ENCODE results near the gene CENPB.

The CENPB gene

GRCh38 chr20:3745686-3746173, 40.8 kb downstream of the CENPB start:
- DNase-seq = no peak

DNA sequence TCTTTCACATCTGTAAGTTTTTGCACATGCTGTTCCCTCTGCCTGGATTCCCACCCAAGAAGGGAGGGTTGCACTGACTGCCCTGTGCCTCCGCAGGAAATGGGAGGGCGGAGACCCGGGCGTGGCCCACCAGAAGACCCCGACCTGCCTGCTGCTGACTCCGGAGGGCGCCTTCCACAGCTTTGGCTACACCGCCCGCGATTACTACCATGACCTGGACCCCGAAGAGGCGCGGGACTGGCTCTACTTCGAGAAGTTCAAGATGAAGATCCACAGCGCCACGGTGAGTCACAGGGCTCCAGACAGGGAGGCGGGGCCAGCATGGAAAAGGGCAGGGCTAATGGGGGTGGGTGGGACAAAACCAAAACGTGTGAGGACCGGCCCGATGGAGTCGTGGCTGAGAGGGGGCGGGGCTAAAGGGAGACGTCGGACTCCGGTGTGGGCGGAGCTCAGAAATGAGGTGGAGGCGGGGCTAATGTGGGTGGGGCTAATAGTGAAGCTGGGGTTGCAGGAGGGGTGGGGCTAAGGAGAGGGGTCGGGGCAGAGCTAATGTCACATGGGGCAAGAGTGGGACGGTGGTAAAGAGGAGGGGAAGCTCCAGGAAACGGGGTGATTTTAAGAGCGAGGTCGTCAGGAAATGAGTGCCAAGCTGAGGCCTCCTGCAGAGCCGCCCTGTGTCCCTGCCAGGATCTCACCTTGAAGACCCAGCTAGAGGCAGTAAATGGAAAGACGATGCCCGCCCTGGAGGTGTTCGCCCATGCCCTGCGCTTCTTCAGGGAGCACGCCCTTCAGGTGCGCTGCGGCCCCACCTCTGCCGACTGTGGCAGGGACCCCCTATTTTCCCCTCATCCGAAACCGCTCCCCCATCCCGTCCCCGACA, 41.5 kb downstream of the CENPB start:
- peak; percentile 90 for DNase-seq

DNA sequence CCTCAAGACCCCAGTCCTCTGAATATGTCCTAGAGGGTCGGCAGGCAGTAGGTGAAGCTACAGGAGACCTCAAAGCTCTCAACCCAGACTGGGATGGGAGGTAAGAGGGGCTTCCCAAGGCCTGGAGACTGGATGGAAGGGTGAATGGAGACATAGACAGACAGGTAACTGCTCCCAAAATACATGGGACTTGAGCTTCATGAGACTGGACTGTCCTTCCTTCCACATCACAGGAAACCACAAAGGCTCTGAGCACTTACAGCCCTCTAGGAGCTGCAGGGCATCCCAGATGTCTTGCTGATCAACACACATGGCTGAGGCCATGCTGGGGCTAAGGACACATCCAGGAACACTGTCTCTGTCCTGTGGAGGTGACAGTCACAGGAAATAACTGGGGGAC, 42.5 kb downstream of the CENPB start:
- DNase-seq = no peak

GRCh38 chr20:3743251-3743650, 43.3 kb downstream of the CENPB start:
- DNase-seq = no peak

DNA sequence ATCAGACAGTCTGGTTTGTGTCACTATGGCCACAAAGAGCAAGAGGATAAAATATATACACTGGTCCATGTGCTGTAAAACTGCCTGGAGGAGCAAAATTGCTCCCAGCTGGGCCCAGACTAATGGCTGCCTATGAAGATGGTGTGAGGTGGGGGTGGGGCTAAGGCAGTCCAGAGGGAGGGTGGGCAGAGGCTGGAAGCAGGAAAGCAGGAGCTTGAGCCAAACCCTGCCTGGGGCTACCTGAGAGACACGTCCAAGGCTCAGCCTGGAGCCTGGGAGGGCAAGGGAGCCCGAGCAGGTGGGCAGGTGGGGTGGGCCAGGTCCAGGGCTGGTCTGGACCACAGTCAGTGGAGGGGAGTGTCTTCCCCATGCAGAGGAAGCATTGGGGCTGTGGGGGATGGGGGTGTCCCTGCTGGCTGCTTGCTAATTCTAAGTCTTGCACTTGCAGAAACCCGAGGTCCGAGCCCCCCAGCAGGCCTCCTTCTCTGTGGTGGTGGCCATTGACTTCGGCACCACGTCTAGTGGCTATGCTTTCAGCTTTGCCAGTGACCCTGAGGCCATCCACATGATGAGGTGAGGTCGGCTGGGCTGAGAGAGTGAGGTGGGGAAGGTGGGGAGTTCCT, 44.6 kb downstream of the CENPB start:
- no peak for DNase-seq

DNA sequence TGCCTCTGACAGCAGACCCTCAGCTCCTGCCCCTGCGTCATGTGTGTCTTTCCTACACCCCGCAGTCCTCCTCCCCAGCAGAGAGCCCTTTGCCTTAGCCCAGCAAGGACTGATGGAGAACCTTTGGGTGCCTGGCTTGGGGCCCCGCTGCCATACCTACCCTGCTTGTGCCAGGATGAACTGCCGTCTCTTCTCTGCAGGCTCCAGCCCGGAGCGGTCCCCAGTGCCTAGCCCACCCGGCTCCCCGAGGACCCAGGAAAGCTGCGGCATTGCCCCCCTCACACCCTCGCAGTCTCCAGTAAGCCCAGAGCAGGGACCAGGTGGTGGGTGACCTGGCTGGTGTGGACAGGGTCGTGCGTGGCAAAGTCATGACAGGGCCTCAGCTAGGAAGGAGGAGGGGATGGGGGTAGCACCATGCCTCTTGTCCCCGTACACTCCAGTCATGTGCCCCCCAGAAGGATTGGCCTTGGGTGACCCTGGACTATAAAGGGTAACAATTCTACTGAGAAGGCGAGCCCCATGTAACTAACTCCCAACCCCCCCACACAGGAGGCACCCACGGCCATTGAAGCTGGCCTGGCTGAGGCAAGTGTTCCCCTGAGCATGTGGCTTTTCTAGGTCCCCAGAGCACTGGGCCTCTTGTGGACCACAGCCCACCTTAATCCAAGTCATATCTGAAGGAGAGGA, 45.8 kb downstream of the CENPB start:
- DNase-seq = no peak

DNA sequence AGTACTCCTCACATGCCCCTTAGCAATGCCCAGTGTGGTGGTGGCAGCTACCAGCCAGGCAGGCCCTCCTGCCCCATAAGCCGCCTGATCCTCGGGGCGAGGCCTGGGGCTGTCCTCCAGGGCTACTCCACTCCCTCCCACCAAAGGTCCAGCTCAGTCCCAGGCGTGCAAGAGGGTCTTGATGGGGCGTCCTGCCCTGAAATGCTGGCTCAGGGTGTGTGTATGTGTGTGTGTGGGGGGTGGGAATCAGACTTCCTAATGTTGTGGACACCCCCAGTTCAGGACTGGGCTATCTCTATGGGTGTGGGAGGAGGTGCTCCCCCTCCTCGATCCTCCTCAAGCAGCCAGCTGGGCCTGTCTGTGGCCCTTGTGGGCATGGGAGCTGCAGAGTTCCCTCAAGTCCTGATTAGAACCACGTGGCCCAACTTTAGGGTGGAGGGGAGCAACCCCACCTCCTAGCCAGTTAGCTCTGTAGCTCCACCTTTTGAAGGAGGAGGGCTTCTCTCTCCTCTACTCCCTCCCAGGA, 46.6 kb downstream of the CENPB start:
- DNase-seq = peak; percentile 77

GRCh38 chr20:3739054-3739925, 47.2 kb downstream of the CENPB start:
- no peak for DNase-seq

- DNase-seq = peak; percentile 63
Observed at GRCh38 chr20:3738111-3739053, 48.2 kb downstream of the CENPB start.

GRCh38 chr20:3735768-3736167, 50.8 kb downstream of the CENPB start:
- DNase-seq = no peak

DNA sequence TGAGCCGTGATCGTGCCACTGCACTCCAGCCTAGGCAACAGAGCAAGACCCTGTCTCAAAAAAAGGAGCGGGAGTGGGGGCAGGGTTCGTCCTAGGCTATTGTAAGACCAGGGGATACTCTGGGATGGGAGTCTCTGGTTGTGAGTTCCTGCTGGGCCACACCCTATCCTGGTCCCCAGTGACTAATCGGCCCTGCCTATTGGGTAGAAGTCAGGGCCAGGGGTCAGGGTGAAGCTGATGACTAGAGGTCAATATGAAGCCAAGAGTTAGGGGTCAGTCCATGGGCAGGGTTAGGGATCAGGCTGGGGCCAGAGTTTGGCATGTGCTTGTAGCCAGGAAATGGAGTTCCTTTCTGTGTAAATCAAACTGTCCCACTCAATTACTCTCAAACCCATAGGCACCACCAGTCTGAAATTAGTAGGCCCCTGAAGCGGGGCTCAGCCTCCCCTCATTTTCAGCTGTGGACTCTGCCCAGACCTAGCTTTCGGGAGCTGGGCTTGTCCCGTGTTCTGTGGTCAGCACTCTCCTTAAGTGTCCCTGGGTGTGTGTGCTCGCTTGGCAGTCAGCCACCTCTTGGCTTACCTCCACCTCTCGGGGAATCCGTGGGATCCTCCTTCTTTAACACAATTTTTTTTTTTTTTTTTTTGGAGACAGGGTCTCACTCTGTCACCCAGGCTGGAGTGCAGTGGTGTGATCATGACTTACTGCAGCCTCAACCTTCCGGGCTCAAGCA, 52.3 kb downstream of the CENPB start:
- DNase-seq = no peak
